ENCODE data around the gene EMP2.
A peak's percentile ranks its signal among the peaks of the same experiment; 100 is the strongest.

The EMP2 gene

DNA sequence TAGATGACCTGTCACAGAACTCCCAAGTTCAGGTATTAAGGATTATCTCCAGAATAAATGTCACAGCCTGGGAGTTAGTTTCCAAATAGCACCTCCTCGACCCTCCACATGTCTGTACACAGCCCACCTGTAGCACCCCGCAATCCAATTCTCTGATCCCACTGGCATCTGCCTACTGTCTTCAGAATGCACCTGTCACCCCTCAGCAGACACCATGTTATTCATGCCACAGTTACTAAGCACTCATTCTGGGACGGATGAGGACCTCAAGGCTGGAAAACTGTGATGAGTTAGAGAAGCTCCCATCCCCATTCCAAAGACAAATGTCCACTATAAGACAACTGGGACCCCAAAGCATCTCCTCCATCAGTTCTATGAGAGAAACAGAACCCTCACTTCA, 7.8 kb downstream of the EMP2 start:
- Histone ChIP-seq H3K4me3 (replicated peaks; ENCODE audit: low read depth, low read length) (no peak overlapping the region), H3K27me3 (replicated peaks; ENCODE audit: control insufficient read depth, insufficient read depth, low read length) (no peaks in the 10 kb centered on the region; the same call in none of the 2 replicates), H3K36me3 (ENCODE audit: control insufficient read depth, insufficient read depth, low read length) (no peaks in the 10 kb centered on the region)
- DNase-seq (ENCODE audit: extremely low read depth, insufficient read length), result no peak
- no peak for TF ChIP-seq CTCF (IDR thresholded peaks at IDR 0.05; ENCODE audit: insufficient read depth, low read length, poor library complexity, severe bottlenecking)

DNA sequence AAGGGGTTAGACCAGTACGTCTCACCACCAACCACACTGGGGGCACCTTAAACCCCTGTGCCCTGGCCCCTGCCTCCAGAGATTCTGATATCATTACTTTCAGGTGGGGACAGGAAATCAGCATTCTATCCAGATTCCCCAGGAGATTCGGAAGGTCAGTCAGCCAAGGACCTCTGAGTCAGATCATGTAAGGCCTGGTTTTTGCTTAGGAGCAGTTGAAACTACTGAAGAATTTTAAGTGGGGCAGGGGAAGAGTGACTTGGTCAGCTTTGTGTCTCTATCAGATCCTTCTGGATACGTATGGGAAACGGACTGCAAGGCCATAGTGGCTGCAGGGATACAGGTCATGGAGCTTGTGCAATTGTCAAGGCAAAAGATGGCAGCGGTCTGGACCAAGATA, 9.0 kb downstream of the EMP2 start:
- no peak for TF ChIP-seq CTCF (IDR thresholded peaks at IDR 0.05; ENCODE audit: insufficient read depth, low read length, poor library complexity, severe bottlenecking)
- no peak for DNase-seq (ENCODE audit: extremely low read depth, insufficient read length)
- no peaks in the 10 kb centered on the region; the same call in 1 of the 2 replicates for H3K27me3 ChIP-seq (replicated peaks; ENCODE audit: control insufficient read depth, insufficient read depth, low read length)
- no peaks in the 10 kb centered on the region for H3K36me3 ChIP-seq (ENCODE audit: control insufficient read depth, insufficient read depth, low read length)
- no peak overlapping the region for H3K4me3 ChIP-seq (replicated peaks; ENCODE audit: low read depth, low read length)

DNA sequence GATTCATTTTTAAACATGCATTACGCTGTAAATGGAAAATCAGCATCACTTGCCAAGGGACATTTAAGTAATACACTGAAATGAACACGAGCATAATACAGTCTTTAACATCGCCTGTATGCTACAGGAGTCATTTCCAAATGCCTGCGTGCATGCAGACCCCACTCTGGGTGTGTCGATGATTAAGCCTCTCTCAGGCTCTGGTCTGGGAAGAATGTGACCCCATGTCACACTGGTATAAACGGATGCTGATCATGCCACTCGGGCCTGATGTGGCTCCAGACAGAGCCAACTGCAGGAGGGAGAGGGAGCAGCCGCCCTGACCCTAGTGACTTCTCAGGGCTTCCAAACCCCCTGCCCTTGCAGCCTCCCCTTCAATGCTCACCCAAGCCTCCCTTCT, 10.8 kb downstream of the EMP2 start:
- no peak for TF ChIP-seq CTCF (IDR thresholded peaks at IDR 0.05; ENCODE audit: insufficient read depth, low read length, poor library complexity, severe bottlenecking)
- no peaks in the 10 kb centered on the region for H3K36me3 ChIP-seq (ENCODE audit: control insufficient read depth, insufficient read depth, low read length)
- no peak overlapping the region for H3K4me3 ChIP-seq (replicated peaks; ENCODE audit: low read depth, low read length)
- no peaks in the 10 kb centered on the region for H3K27me3 ChIP-seq (replicated peaks; ENCODE audit: control insufficient read depth, insufficient read depth, low read length)
- no peak for DNase-seq (ENCODE audit: extremely low read depth, insufficient read length)

DNA sequence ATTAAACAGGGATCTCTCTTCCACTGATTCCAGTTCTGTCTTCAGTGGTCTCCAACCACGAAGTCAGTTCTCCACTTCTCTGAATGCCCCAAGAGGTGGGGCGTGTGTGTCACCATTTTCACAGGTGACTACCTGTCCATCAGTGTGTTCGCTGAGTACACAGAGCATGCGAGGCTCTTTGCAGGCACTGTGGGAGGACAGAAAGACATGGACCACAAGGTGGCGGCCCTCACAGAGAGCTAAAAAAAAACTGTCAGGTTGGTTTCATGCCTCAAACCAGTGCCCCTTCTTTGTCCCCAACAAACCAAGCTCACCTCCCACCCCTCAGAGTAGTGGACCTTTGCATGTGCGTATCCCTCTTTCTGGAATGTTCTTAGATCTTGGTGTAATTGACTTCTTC, 13.8 kb downstream of the EMP2 start:
- H3K4me3 ChIP-seq (replicated peaks; ENCODE audit: low read depth, low read length), result no peak overlapping the region
- no peaks in the 10 kb centered on the region for H3K27me3 ChIP-seq (replicated peaks; ENCODE audit: control insufficient read depth, insufficient read depth, low read length)
- H3K36me3 ChIP-seq (ENCODE audit: control insufficient read depth, insufficient read depth, low read length), result no peaks in the 10 kb centered on the region
- DNase-seq (ENCODE audit: extremely low read depth, insufficient read length), result no peak
- TF ChIP-seq CTCF (IDR thresholded peaks at IDR 0.05; ENCODE audit: insufficient read depth, low read length, poor library complexity, severe bottlenecking), result peak; percentile 30

DNA sequence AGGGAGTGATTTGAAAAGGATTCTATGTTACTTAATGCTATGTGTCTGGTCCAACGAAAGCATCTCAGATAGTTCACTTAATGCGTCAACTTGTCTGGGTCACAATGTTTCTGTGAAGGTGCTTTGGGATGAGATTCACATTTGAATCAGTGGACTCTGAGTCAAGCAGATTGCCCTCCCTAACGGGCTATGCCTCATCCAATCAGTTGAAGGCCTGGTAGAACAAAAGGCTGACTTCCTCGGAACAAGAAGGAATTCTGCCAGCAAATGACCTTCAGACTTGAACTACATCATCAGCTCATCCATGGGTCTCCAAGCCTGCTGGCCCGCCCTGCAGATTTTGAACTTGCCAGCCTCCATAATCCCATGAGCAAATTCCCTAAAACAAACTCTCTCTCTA, 15.2 kb downstream of the EMP2 start:
- DNase-seq (ENCODE audit: extremely low read depth, insufficient read length), result no peak
- no peak for TF ChIP-seq CTCF (IDR thresholded peaks at IDR 0.05; ENCODE audit: insufficient read depth, low read length, poor library complexity, severe bottlenecking)

GRCh38 chr16:10564591-10564990, 15.8 kb downstream of the EMP2 start:
- Histone ChIP-seq H3K36me3 (ENCODE audit: control insufficient read depth, insufficient read depth, low read length) (no peaks in the 10 kb centered on the region), H3K27me3 (replicated peaks; ENCODE audit: control insufficient read depth, insufficient read depth, low read length) (no peaks in the 10 kb centered on the region), H3K4me3 (replicated peaks; ENCODE audit: low read depth, low read length) (no peak overlapping the region)
- TF ChIP-seq CTCF (IDR thresholded peaks at IDR 0.05; ENCODE audit: insufficient read depth, low read length, poor library complexity, severe bottlenecking), result no peak
- DNase-seq (ENCODE audit: extremely low read depth, insufficient read length), result no peak

More for the DNA sequence above, 15.2 kb downstream of the EMP2 start:
- Histone ChIP-seq H3K36me3 (ENCODE audit: control insufficient read depth, insufficient read depth, low read length) (no peaks in the 10 kb centered on the region), H3K27me3 (replicated peaks; ENCODE audit: control insufficient read depth, insufficient read depth, low read length) (no peaks in the 10 kb centered on the region), H3K4me3 (replicated peaks; ENCODE audit: low read depth, low read length) (no peak overlapping the region)

All from GM06990 (cell line).